ENCODE measurements around the gene DENND2A.

DNA sequence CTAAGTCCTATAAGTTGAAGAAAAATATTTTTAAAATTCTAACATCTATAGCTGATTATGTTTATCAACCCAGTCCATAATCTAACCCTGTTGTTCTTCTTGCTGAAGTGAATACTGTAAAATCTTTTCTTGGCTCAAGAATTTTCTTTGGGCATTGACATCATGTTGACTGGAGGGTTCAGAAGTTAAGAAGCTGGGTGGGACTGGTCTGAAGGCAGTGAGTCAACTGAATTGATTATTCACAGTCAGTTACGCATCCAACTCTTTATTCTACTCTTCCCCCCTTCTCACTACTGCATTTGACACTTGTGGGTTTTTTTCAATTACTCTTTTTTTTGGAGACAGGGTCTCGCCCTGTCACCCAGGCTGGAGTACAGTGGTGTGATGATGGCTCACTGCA, 31.0 kb downstream of the DENND2A start:
- TF ChIP-seq POLR2A (IDR thresholded peaks at IDR 0.05; ENCODE audit: low read depth, low read length) = no peak
- TF ChIP-seq RCOR1 (IDR thresholded peaks at IDR 0.05; ENCODE audit: insufficient replicate concordance, low read length) = no peak
- TF ChIP-seq BHLHE40 (IDR thresholded peaks at IDR 0.05; ENCODE audit: low read depth, low read length) = no peak
- TF ChIP-seq, protein P1, sequence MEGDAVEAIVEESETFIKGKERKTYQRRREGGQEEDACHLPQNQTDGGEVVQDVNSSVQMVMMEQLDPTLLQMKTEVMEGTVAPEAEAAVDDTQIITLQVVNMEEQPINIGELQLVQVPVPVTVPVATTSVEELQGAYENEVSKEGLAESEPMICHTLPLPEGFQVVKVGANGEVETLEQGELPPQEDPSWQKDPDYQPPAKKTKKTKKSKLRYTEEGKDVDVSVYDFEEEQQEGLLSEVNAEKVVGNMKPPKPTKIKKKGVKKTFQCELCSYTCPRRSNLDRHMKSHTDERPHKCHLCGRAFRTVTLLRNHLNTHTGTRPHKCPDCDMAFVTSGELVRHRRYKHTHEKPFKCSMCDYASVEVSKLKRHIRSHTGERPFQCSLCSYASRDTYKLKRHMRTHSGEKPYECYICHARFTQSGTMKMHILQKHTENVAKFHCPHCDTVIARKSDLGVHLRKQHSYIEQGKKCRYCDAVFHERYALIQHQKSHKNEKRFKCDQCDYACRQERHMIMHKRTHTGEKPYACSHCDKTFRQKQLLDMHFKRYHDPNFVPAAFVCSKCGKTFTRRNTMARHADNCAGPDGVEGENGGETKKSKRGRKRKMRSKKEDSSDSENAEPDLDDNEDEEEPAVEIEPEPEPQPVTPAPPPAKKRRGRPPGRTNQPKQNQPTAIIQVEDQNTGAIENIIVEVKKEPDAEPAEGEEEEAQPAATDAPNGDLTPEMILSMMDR (conservative IDR thresholded peaks at IDR 0.05; ENCODE audit: low read depth, low read length) = no peak
- TF ChIP-seq CEBPB (IDR thresholded peaks at IDR 0.05; ENCODE audit: low read depth, low read length) = no peak
- TF ChIP-seq SMC3 (IDR thresholded peaks at IDR 0.05; ENCODE audit: low read depth, low read length) = no peak
- TF ChIP-seq MAZ (IDR thresholded peaks at IDR 0.05; ENCODE audit: borderline replicate concordance, low read depth, low read length) = no peak
- no peak for TF ChIP-seq RFX5 (IDR thresholded peaks at IDR 0.05; ENCODE audit: low read depth, low read length)
- TF ChIP-seq MAFK (IDR thresholded peaks at IDR 0.05; ENCODE audit: low read depth, low read length) = no peak
- TF ChIP-seq, protein P2, sequence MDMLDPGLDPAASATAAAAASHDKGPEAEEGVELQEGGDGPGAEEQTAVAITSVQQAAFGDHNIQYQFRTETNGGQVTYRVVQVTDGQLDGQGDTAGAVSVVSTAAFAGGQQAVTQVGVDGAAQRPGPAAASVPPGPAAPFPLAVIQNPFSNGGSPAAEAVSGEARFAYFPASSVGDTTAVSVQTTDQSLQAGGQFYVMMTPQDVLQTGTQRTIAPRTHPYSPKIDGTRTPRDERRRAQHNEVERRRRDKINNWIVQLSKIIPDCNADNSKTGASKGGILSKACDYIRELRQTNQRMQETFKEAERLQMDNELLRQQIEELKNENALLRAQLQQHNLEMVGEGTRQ (IDR thresholded peaks at IDR 0.05; ENCODE audit: low read depth, low read length) = no peak

All from IMR-90 (cell line).